CD1c-positive myeloid dendritic cell (primary cell): ENCODE results near the gene SOCS2.

Experiments used
- DNase-seq: peaks from one replicate; pipeline ENCODE4 v3.0.0-alpha.2; 2016; ENCODE audit errors: extremely low spot score

The SOCS2 gene

GRCh38 chr12:93567174-93567573 lies 5.3 kb upstream of the SOCS2 start:
- no peak for DNase-seq

GRCh38 chr12:93568091-93568490 lies 4.4 kb upstream of the SOCS2 start:
- DNase-seq = no peak

GRCh38 chr12:93569301-93569655 lies 3.2 kb upstream of the SOCS2 start:
- DNase-seq = no peak

GRCh38 chr12:93569656-93570551 lies 2.6 kb upstream of the SOCS2 start:
- DNase-seq = peak; percentile 88

GRCh38 chr12:93570552-93571364 lies 1.7 kb upstream of the SOCS2 start:
- DNase-seq = peak; percentile 97

- DNase-seq = no peak
Observed at GRCh38 chr12:93571365-93571924, 1.0 kb upstream of the SOCS2 start.

GRCh38 chr12:93572712-93573551 lies 457 bp downstream of the SOCS2 start:
- DNase-seq = peak; percentile 23

GRCh38 chr12:93573552-93574223 lies 1.2 kb downstream of the SOCS2 start:
- peak; percentile 10 for DNase-seq

GRCh38 chr12:93577222-93577621 lies 4.7 kb downstream of the SOCS2 start:
- no peak for DNase-seq

- no peak for DNase-seq
Observed at GRCh38 chr12:93578221-93578620, 5.7 kb downstream of the SOCS2 start.

- DNase-seq = no peak
Observed at GRCh38 chr12:93580682-93581081, 8.2 kb downstream of the SOCS2 start.

- no peak for DNase-seq
Observed at GRCh38 chr12:93581370-93581769, 8.9 kb downstream of the SOCS2 start.

GRCh38 chr12:93582351-93582750 lies 9.9 kb downstream of the SOCS2 start:
- DNase-seq = no peak

- no peak for DNase-seq
Observed at GRCh38 chr12:93583627-93584392, 11.3 kb downstream of the SOCS2 start.

- DNase-seq = no peak
Observed at GRCh38 chr12:93585247-93585646, 12.8 kb downstream of the SOCS2 start.

- peak; percentile 70 for DNase-seq
Observed at GRCh38 chr12:93587611-93588010, 15.1 kb downstream of the SOCS2 start.

GRCh38 chr12:93589081-93589480 lies 16.6 kb downstream of the SOCS2 start:
- no peak for DNase-seq

GRCh38 chr12:93591137-93591868 lies 18.8 kb downstream of the SOCS2 start:
- peak; percentile 89 for DNase-seq

- DNase-seq = no peak
Observed at GRCh38 chr12:93592641-93593406, 20.3 kb downstream of the SOCS2 start.
